ENCODE data around the gene PALD1.

The PALD1 gene

GRCh38 chr10:70523549-70523948, 45.0 kb downstream of the PALD1 start:
- TF ChIP-seq ZFX (IDR thresholded peaks at IDR 0.05) (no peak), CTCF (conservative IDR thresholded peaks at IDR 0.05) (no peak)
- H3K27ac ChIP-seq: no peak overlapping the region

GRCh38 chr10:70528314-70528713, 49.7 kb downstream of the PALD1 start:
- no peak for TF ChIP-seq CTCF (conservative IDR thresholded peaks at IDR 0.05)
- no peak for TF ChIP-seq ZFX (IDR thresholded peaks at IDR 0.05)

GRCh38 chr10:70528741-70529362, 50.3 kb downstream of the PALD1 start:
- no peak overlapping the region for H3K27ac ChIP-seq
- no peak for TF ChIP-seq ZFX (IDR thresholded peaks at IDR 0.05)
- TF ChIP-seq CTCF (conservative IDR thresholded peaks at IDR 0.05): no peak

More at GRCh38 chr10:70528314-70528713, 49.7 kb downstream of the PALD1 start:
- no peak overlapping the region for H3K27ac ChIP-seq

GRCh38 chr10:70529848-70530247, 51.3 kb downstream of the PALD1 start:
- TF ChIP-seq CTCF (conservative IDR thresholded peaks at IDR 0.05) (no peak), ZFX (IDR thresholded peaks at IDR 0.05) (no peak)
- no peak overlapping the region for H3K27ac ChIP-seq

- no peak overlapping the region for H3K27ac ChIP-seq
- TF ChIP-seq ZFX (IDR thresholded peaks at IDR 0.05) (no peak), CTCF (conservative IDR thresholded peaks at IDR 0.05) (no peak)
Measured at GRCh38 chr10:70530315-70530714, 51.7 kb downstream of the PALD1 start.

- no peak overlapping the region for H3K27ac ChIP-seq
- TF ChIP-seq CTCF (conservative IDR thresholded peaks at IDR 0.05) (no peak), ZFX (IDR thresholded peaks at IDR 0.05) (no peak)
Measured at GRCh38 chr10:70532554-70533188, 54.1 kb downstream of the PALD1 start.

- H3K27ac ChIP-seq: no peak overlapping the region
- no peak for TF ChIP-seq ZFX (IDR thresholded peaks at IDR 0.05)
- TF ChIP-seq CTCF (conservative IDR thresholded peaks at IDR 0.05): no peak
Measured at GRCh38 chr10:70533189-70533558, 54.6 kb downstream of the PALD1 start.
